ENCODE measurements around the gene MICU2. TPM values are rescaled to one million over a fixed set of nuclear protein-coding genes. Genes with fewer than 3 reads are reported as not detected.

MICU2 gene
- total and polyA plus RNA-seq, 2 of the 4 experiments (the other 2 are of a cell fraction) = 14.9 to 25.0 TPM

DNA sequence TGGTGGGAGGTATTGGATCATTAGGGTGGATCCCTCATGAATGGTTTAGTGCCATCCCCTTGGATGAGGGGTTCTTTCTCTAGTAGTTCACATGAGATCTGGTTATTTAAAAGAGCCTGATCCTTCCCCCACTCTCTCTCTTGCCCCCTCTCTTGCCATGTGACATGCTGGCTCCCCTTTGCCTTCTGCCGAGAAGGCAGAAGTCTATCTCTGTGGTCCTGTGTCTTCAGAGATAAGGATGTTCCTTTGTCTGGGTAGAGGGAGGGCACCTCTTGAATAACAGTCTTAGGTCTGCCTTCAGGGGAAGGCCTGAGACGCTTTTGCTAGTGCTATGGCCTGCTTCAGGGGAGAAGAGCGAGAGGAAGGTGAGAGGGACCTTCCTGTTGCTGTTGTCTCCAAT, 142.8 kb downstream of the MICU2 start:
- dilution Hi-C loops (cut with HindIII; ENCODE audit: low sequenced_read_pairs, unreplicated experiment) (no loop called here), in situ Hi-C loops (cut with MboI; ENCODE audit: low sequenced_read_pairs) (no loop called here), intact Hi-C loops (cut with micrococcal nuclease) (no loop called here)
- Histone ChIP-seq H4K8ac (ENCODE audit: low read depth in 2 of 2, low read length in 2 of 2) (no peak overlapping the region), H3K4me1 (ENCODE audit: control insufficient read depth, insufficient read depth, low read length) (no peaks in the 10 kb centered on the region), H3K23ac (ENCODE audit: low read depth, low read length) (no peak overlapping the region), H3K18ac (ENCODE audit: low read depth, low read length) (no peak overlapping the region), H2AK9ac (replicated peaks; ENCODE audit: low read depth, low read length, poor library complexity) (no peak overlapping the region), H3K56ac (ENCODE audit: extremely low read depth, insufficient read depth, low read length) (no peak overlapping the region), H4K91ac (ENCODE audit: insufficient read depth, low read depth, low read length) (no peak overlapping the region), H3K9ac (ENCODE audit: low read depth, low read length) (no peak overlapping the region), H3K4me2 (ENCODE audit: low read depth, low read length) (no peak overlapping the region), H3K4me3 (ENCODE audit: insufficient read depth, low read depth, low read length) (no peak overlapping the region), H3K79me1 (ENCODE audit: low read depth in 1 of 2, low read length in 2 of 2) (peaks cover 7 to 10% of the 10 kb centered on the region in 2 experiments), H2BK20ac (ENCODE audit: low read depth, low read length) (no peak overlapping the region), H2AK5ac (ENCODE audit: low read depth, low read length) (no peak overlapping the region), H2BK15ac (ENCODE audit: low read depth, low read length) (no peak overlapping the region), H4K20me1 (ENCODE audit: insufficient read depth, low read length) (peaks cover 5% of the 10 kb centered on the region; the same call in 1 of the 2 replicates), H3K14ac (replicated peaks; ENCODE audit: low read depth, low read length) (no peak overlapping the region), H3K27ac (ENCODE audit: insufficient read depth, low read length) (no peak overlapping the region), H4K5ac (ENCODE audit: low read depth, low read length) (no peak overlapping the region), H2AFZ (replicated peaks; ENCODE audit: low read length, poor library complexity) (no peak overlapping the region), H3K9me3 (ENCODE audit: control insufficient read depth, insufficient read depth, low read length) (no peaks in the 10 kb centered on the region), H3K4ac (ENCODE audit: low read depth, low read length) (no peak overlapping the region), H3K9me1 (ENCODE audit: insufficient read depth, low read length) (0 out of 2 replicates have a peak, but pooled peaks cover 3% of the 10 kb centered on the region), H2BK120ac (ENCODE audit: low read depth, low read length) (no peak overlapping the region), H3K27me3 (ENCODE audit: control insufficient read depth, insufficient read depth, low read length) (peaks cover 2% of the 10 kb centered on the region), H2BK5ac (ENCODE audit: low read depth, low read length, poor library complexity, severe bottlenecking) (no peak overlapping the region), H3K36me3 (ENCODE audit: control insufficient read depth, insufficient read depth, low read length) (no peaks in the 10 kb centered on the region)
- no peak for DNase-seq
- TF ChIP-seq BHLHE40 (IDR thresholded peaks at IDR 0.05; ENCODE audit: low read depth, low read length) (no peak), SMC3 (IDR thresholded peaks at IDR 0.05; ENCODE audit: low read depth, low read length) (no peak), NFE2L2 (IDR thresholded peaks at IDR 0.05; ENCODE audit: low read depth, low read length) (no peak), RAD21 (IDR thresholded peaks at IDR 0.05; ENCODE audit: low read length) (no peak), MAFK (IDR thresholded peaks at IDR 0.05; ENCODE audit: low read depth, low read length) (no peak), USF2 (IDR thresholded peaks at IDR 0.05; ENCODE audit: low read depth, low read length) (no peak), MXI1 (IDR thresholded peaks at IDR 0.05; ENCODE audit: borderline replicate concordance, low read depth, low read length) (no peak)
- no CpG with 5 or more reads among the region's 3 CpGs for WGBS, 2 experiments (ENCODE audit: extremely low coverage in 2 of 2, insufficient read length in 1 of 2)
- no TSS peak for BruUV-seq (replicated peaks)
- ATAC-seq (ENCODE audit: low read depth) = no peak
- ChIA-PET CTCF (no interaction called here), POLR2A (ENCODE audit: unreplicated experiment) (no interaction called here)

Measured in IMR-90 (cell line).